ENCODE results near the gene ARHGEF10L.
"Not testable (repeated sequence)": the region's sequence is repeated elsewhere in the genome, so short reads cannot be mapped to it uniquely, and the experiment has no call there.

Gene ARHGEF10L

GRCh38 chr1:17746281-17746680 is 206.8 kb downstream of the ARHGEF10L start:
- not testable (repeated sequence) for DNase-seq

GRCh38 chr1:17746920-17747319 is 207.4 kb downstream of the ARHGEF10L start:
- no peak for DNase-seq
